ENCODE data around the gene LRCH3. TPM values are rescaled to one million over a fixed set of nuclear protein-coding genes. Genes with fewer than 3 reads are reported as not detected.
A peak's percentile ranks its signal among the peaks of the same experiment; 100 is the strongest.
"Not testable (repeated sequence)": the region's sequence is repeated elsewhere in the genome, so short reads cannot be mapped to it uniquely, and the experiment has no call there.

The LRCH3 gene
- total RNA-seq, 6 experiments from 2014 or later = 39.4 to 44.7 (median 41.0) TPM

GRCh38 chr3:197899833-197900478 is 108.9 kb downstream of the LRCH3 start:
- Mint-ChIP-seq H3K27me3 (ENCODE audit: insufficient read depth) (no peaks in the 10 kb centered on the region; the same call in none of the 2 replicates), H3K27ac (no peak overlapping the region), H3K36me3 (ENCODE audit: low read depth) (0 out of 2 replicates have a peak, but pooled peaks cover 6% of the 10 kb centered on the region), H3K4me1 (ENCODE audit: low read depth) (peaks cover 6% of the 10 kb centered on the region; the same call in 1 of the 2 replicates), H3K9me3 (peaks cover 6% of the 10 kb centered on the region), H3K4me3 (no peak overlapping the region)
- TF ChIP-seq CTCF (IDR thresholded peaks at IDR 0.05) = no peak
- no peak for DNase-seq

GRCh38 chr3:197901626-197902025 is 110.6 kb downstream of the LRCH3 start:
- Mint-ChIP-seq H3K27ac (no peak overlapping the region), H3K27me3 (ENCODE audit: insufficient read depth) (no peaks in the 10 kb centered on the region; the same call in none of the 2 replicates), H3K36me3 (ENCODE audit: low read depth) (0 out of 2 replicates have a peak, but pooled peaks cover 6% of the 10 kb centered on the region), H3K9me3 (peaks cover 6% of the 10 kb centered on the region), H3K4me1 (ENCODE audit: low read depth) (peaks cover 17% of the 10 kb centered on the region), H3K4me3 (no peak overlapping the region)
- DNase-seq = no peak
- TF ChIP-seq CTCF (IDR thresholded peaks at IDR 0.05) = no peak

- Mint-ChIP-seq H3K27me3 (ENCODE audit: insufficient read depth) (no peaks in the 10 kb centered on the region), H3K36me3 (ENCODE audit: low read depth) (0 out of 2 replicates have a peak, but pooled peaks cover 6% of the 10 kb centered on the region), H3K9me3 (peaks cover 6% of the 10 kb centered on the region), H3K27ac (peak overlapping the region; percentile 83), H3K4me1 (ENCODE audit: low read depth) (peaks cover 33% of the 10 kb centered on the region), H3K4me3 (peak overlapping the region; percentile 47)
- TF ChIP-seq CTCF (IDR thresholded peaks at IDR 0.05) = peak; percentile 96
- peak; percentile 97 for DNase-seq
Measured at GRCh38 chr3:197906023-197906849, 115.2 kb downstream of the LRCH3 start.

- no peak for TF ChIP-seq CTCF (IDR thresholded peaks at IDR 0.05)
- Mint-ChIP-seq H3K27me3 (ENCODE audit: insufficient read depth) (no peaks in the 10 kb centered on the region), H3K27ac (peak overlapping the region; percentile 83), H3K4me3 (peak overlapping the region; percentile 47; the same call in 1 of the 2 replicates), H3K9me3 (peaks cover 6% of the 10 kb centered on the region), H3K4me1 (ENCODE audit: low read depth) (peaks cover 33% of the 10 kb centered on the region), H3K36me3 (ENCODE audit: low read depth) (0 out of 2 replicates have a peak, but pooled peaks cover 6% of the 10 kb centered on the region)
- DNase-seq = peak; percentile 48
Measured at GRCh38 chr3:197906850-197907187, 115.8 kb downstream of the LRCH3 start.

GRCh38 chr3:197907196-197907595 is 116.1 kb downstream of the LRCH3 start:
- H3K27me3 Mint-ChIP-seq (ENCODE audit: insufficient read depth) = no peaks in the 10 kb centered on the region
- DNase-seq = peak; percentile 25
- H3K27ac Mint-ChIP-seq = peak overlapping the region; percentile 83

GRCh38 chr3:197908550-197908949 is 117.5 kb downstream of the LRCH3 start:
- not testable (repeated sequence) for H3K9me3 Mint-ChIP-seq; H3K4me3 Mint-ChIP-seq; H3K36me3 Mint-ChIP-seq (ENCODE audit: low read depth); H3K27me3 Mint-ChIP-seq (ENCODE audit: insufficient read depth)
- DNase-seq = peak; percentile 42
- H3K27ac Mint-ChIP-seq = peak overlapping the region; percentile 22
- H3K4me1 Mint-ChIP-seq (ENCODE audit: low read depth) = peaks cover 33% of the 10 kb centered on the region

More at GRCh38 chr3:197907196-197907595, 116.1 kb downstream of the LRCH3 start:
- 0 out of 2 replicates have a peak, but pooled peaks cover 2% of the 10 kb centered on the region for H3K36me3 Mint-ChIP-seq (ENCODE audit: low read depth)
- H3K4me1 Mint-ChIP-seq (ENCODE audit: low read depth) = peaks cover 33% of the 10 kb centered on the region
- TF ChIP-seq CTCF (IDR thresholded peaks at IDR 0.05) = no peak
- peaks cover 4% of the 10 kb centered on the region for H3K9me3 Mint-ChIP-seq
- no peak overlapping the region for H3K4me3 Mint-ChIP-seq

Measured in HFFc6 (cell line).